Chondrocyte (in vitro differentiated cells): ENCODE results near the gene MYO1F. TPM values are rescaled to one million over a fixed set of nuclear protein-coding genes. Genes with fewer than 3 reads are reported as not detected.

Experiments used
- DNase-seq: peaks from one replicate; pipeline ENCODE4 v3.0.0; 2021; ENCODE audit warnings: mixed read lengths, low spot score
- H3K27ac Mint-ChIP-seq: one replicate; pipeline ENCODE4 v1.8.0; 2021; ENCODE audit warnings: mild to moderate bottlenecking, moderate library complexity, mixed read lengths; ENCODE audit not compliant: unreplicated experiment
- H3K27me3 Mint-ChIP-seq: 2 replicates; pipeline ENCODE4 v1.8.0; 2021; ENCODE audit warnings: low read depth, mixed read lengths
- H3K36me3 Mint-ChIP-seq: 2 replicates; pipeline ENCODE4 v1.8.0; 2021; ENCODE audit warnings: low read depth, mixed read lengths
- H3K4me1 Mint-ChIP-seq: 2 replicates; pipeline ENCODE4 v1.8.0; 2021; ENCODE audit warnings: low read depth, mild to moderate bottlenecking, mixed read lengths
- H3K4me3 Mint-ChIP-seq: one replicate; pipeline ENCODE4 v1.8.0; 2021; ENCODE audit warnings: mild to moderate bottlenecking, moderate library complexity, mixed read lengths; ENCODE audit not compliant: unreplicated experiment
- H3K9me3 Mint-ChIP-seq: 2 replicates; pipeline ENCODE4 v1.8.0; 2021; ENCODE audit warnings: low read depth, mixed read lengths
- total RNA-seq: library from RNA; stranded (reverse); gene quantifications from 3 replicates; pipeline ENCODE4 v1.2.1, GENCODE V29; 2021
- TF ChIP-seq, protein P1 (sequence below): fragments of 200-600 bp; sonication (generic); IDR thresholded peaks from 2 replicates; pipeline ENCODE4 v1.5.0; 2021; ENCODE audit warnings: antibody characterized with exemption, mild to moderate bottlenecking, moderate library complexity

The MYO1F gene
- total RNA-seq, 1 donor from 2014 or later, result 0.50 TPM

GRCh38 chr19:8490395-8490760 is 86.9 kb downstream of the MYO1F start:
- no peak for DNase-seq
- TF ChIP-seq, protein P1, sequence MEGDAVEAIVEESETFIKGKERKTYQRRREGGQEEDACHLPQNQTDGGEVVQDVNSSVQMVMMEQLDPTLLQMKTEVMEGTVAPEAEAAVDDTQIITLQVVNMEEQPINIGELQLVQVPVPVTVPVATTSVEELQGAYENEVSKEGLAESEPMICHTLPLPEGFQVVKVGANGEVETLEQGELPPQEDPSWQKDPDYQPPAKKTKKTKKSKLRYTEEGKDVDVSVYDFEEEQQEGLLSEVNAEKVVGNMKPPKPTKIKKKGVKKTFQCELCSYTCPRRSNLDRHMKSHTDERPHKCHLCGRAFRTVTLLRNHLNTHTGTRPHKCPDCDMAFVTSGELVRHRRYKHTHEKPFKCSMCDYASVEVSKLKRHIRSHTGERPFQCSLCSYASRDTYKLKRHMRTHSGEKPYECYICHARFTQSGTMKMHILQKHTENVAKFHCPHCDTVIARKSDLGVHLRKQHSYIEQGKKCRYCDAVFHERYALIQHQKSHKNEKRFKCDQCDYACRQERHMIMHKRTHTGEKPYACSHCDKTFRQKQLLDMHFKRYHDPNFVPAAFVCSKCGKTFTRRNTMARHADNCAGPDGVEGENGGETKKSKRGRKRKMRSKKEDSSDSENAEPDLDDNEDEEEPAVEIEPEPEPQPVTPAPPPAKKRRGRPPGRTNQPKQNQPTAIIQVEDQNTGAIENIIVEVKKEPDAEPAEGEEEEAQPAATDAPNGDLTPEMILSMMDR, result no peak
- no peaks in the 10 kb centered on the region for H3K27me3 Mint-ChIP-seq
- H3K4me3 Mint-ChIP-seq, result no peak overlapping the region
- H3K36me3 Mint-ChIP-seq, result peaks cover 25% of the 10 kb centered on the region
- H3K9me3 Mint-ChIP-seq, result no peaks in the 10 kb centered on the region
- H3K27ac Mint-ChIP-seq, result no peak overlapping the region
- H3K4me1 Mint-ChIP-seq, result no peaks in the 10 kb centered on the region

DNA sequence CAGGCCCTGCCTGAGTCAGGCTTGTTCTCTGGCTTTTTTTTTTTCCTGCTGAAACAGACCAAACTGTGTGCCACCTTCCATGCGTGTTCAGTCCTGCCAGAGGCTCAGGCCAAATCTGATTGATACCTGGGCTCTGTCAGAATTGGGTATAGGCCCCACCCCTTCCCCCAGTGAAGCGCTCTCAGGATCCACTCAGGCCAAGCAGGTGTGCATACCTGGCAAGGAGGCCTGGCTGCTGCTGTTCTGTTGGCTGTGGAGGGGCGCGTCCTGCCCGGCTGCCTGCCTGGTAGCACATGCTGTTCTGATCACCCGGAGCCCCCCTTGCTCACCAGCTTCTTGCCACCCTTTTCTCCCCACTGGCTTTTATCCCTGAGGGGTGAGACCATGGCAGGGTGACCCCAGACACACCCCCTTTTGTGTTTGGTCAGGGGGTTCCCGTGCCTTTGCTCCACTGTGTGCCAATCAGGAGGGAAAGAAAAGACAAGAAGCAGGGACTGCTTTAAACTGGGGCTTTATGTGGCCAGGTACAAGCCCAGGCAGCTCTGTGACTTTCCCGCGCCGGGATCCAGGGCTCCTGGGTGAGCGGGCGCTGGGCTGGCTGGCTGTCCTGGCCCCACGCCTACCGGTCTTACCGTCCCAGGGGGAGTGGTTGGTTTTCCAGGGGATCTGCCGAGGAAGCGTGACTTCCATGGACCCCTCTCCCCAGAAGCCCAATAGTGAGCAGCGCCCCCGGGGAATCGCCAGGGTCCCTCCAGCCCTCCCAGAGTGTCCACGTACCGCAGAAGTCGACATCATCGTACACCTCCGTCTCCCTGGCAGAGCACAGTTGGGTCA is 87.5 kb downstream of the MYO1F start:
- Mint-ChIP-seq H3K9me3 (no peaks in the 10 kb centered on the region), H3K4me3 (no peak overlapping the region), H3K36me3 (peaks cover 30% of the 10 kb centered on the region), H3K27me3 (no peaks in the 10 kb centered on the region), H3K4me1 (no peaks in the 10 kb centered on the region), H3K27ac (no peak overlapping the region)
- TF ChIP-seq, protein P1, result no peak
- DNase-seq, result no peak

DNA sequence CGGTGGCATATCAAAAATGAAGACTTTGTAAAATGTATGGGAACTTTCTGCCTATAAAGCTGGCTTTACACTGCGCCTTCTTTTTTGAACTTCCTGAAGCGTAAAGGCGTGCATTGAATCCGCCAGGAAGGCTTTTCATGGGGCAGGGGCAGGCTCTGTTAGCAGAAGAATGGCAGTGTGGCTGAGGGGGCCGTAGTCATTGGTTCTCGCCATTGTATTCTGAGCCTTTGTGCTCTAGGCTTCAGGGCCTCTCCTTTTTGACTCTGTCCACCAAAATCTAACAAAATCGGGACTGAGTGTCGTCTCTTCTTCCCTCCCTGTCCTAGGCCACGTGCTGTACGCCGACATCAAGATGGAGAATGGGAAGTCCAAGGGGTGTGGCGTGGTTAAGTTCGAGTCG is 88.9 kb downstream of the MYO1F start:
- Mint-ChIP-seq H3K36me3 (peaks cover 30% of the 10 kb centered on the region), H3K27ac (peak overlapping the region; percentile 27)

GRCh38 chr19:8487137-8487851 is 89.9 kb downstream of the MYO1F start:
- Mint-ChIP-seq H3K27me3 (no peaks in the 10 kb centered on the region), H3K4me1 (peaks cover 3% of the 10 kb centered on the region), H3K9me3 (no peaks in the 10 kb centered on the region), H3K36me3 (peaks cover 35% of the 10 kb centered on the region), H3K4me3 (no peak overlapping the region), H3K27ac (no peak overlapping the region)
- TF ChIP-seq, protein P1, result no peak
- peak; percentile 67 for DNase-seq

More for the DNA sequence above, 88.9 kb downstream of the MYO1F start:
- TF ChIP-seq, protein P1, result no peak
- no peaks in the 10 kb centered on the region for H3K4me1 Mint-ChIP-seq
- DNase-seq, result no peak
- no peak overlapping the region for H3K4me3 Mint-ChIP-seq
- H3K27me3 Mint-ChIP-seq, result no peaks in the 10 kb centered on the region
- H3K9me3 Mint-ChIP-seq, result no peaks in the 10 kb centered on the region

DNA sequence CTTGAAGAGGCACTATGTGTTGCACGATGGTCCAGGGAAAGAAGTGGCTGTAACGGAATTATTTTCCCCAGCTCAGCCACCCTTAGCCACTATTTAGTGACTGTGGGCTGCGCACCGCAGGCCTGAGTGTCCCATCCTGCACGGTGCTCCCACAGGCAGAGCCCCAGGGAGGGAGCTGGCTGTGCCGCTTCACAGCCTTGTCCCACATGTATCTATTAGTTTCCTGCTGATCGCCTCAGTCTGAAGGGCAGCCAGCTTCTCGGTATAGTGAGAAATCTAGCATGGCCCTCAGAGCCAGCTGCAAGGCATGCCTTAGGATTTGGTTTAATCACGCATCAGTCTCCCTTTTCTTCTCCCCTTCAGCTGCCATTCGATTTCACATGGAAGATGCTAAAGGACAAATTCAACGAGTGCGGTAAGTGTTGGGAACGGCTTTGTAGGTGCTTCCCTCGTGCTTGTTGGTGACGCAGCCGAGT is 90.5 kb downstream of the MYO1F start:
- Mint-ChIP-seq H3K27ac (no peak overlapping the region), H3K4me1 (peaks cover 3% of the 10 kb centered on the region), H3K27me3 (no peaks in the 10 kb centered on the region), H3K4me3 (no peak overlapping the region), H3K36me3 (peaks cover 35% of the 10 kb centered on the region), H3K9me3 (no peaks in the 10 kb centered on the region)
- peak; percentile 44 for DNase-seq
- TF ChIP-seq, protein P1, result no peak
